ENCODE data around the gene NDC80. TPM values are rescaled to one million over a fixed set of nuclear protein-coding genes. Genes with fewer than 3 reads are reported as not detected.

NDC80 gene
- total RNA-seq, 4 donors from 2014 or later, result 0.57 to 2.2 (median 2.0) TPM; not detected in 1

DNA sequence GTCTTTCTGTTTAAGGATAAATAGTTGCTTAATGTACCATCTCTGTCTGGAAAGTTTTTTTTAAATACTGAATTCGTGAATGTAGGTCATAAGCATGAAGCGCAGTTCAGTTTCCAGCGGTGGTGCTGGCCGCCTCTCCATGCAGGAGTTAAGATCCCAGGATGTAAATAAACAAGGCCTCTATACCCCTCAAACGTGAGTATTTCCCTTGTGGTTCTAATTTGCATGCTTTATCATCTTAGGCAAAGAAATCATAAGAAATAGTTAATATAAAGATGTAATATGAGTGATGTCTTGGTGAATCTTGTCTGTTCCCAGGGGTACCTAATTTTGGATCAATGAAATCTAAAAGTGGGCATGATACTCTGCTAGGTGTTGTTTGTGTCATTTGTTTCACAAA is 1.5 kb downstream of the NDC80 start:
- TF ChIP-seq, protein P1, sequence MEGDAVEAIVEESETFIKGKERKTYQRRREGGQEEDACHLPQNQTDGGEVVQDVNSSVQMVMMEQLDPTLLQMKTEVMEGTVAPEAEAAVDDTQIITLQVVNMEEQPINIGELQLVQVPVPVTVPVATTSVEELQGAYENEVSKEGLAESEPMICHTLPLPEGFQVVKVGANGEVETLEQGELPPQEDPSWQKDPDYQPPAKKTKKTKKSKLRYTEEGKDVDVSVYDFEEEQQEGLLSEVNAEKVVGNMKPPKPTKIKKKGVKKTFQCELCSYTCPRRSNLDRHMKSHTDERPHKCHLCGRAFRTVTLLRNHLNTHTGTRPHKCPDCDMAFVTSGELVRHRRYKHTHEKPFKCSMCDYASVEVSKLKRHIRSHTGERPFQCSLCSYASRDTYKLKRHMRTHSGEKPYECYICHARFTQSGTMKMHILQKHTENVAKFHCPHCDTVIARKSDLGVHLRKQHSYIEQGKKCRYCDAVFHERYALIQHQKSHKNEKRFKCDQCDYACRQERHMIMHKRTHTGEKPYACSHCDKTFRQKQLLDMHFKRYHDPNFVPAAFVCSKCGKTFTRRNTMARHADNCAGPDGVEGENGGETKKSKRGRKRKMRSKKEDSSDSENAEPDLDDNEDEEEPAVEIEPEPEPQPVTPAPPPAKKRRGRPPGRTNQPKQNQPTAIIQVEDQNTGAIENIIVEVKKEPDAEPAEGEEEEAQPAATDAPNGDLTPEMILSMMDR (IDR thresholded peaks at IDR 0.05; ENCODE audit: low read depth), result no peak

DNA sequence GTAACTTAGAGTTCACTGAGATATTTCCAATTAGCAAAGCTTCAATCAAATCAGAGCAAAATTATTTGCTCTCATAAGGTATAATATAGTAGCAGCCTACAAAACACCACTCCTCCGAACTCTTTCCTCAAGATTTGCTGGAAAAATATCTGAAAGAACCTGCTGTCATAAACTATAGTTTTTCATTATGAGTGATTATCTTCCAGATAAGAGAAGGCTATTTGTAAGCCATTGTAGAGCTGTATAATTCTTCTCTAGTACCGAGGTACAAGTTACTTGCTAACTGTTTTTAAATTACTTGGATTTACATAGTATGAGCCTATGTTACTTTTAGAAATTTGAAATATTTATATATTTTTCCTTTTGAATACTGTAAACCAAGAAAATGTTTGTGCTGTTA is 2.1 kb downstream of the NDC80 start:
- TF ChIP-seq, protein P1 (IDR thresholded peaks at IDR 0.05; ENCODE audit: low read depth), result no peak

DNA sequence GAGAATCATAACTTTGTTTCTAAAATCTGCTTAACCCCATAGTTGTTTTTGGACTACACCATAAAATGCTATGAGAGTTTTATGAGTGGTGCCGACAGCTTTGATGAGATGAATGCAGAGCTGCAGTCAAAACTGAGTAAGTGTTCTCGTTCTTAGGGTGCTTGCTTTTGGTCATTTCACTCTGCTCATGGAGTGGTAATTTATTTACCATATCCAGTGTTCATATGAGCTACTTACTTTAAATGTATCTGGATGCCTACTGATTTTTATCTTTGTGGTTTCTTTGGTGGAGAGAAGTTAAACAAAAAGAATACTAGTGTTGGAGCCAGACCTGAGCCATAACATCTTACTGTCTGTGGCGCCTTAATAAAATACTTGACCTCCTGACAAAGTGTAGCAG is 16.4 kb downstream of the NDC80 start:
- TF ChIP-seq, protein P1 (IDR thresholded peaks at IDR 0.05; ENCODE audit: low read depth), result no peak

DNA sequence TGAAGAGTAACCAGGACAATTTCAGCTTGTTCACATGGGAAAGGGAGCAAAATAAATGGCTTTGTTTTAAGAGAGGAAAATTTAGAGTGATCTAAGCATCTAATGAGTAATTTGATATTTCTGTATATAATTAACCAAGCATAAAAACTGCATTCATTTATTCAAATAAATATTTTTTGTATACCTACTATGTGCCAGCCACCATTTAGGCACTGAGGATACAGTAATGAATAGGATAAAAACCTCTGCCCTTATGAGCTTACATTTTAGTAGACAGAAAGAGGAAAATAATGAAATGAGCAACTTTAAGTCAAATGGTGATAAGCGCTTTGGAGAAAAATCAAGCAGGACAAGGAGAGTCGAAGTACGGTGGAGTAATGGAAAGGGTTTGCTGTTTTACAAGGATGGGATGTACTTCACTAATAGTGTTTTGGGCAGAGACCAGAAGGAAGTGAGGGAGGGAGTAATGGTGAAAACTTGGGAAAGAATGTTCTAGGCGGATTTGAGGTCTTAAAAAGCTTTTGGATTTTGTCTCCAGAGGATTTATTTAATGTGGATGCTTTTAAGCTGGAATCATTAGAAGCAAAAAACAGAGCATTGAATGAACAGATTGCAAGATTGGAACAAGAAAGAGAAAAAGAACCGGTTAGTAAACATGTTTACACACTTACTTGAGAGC is 17.4 kb downstream of the NDC80 start:
- TF ChIP-seq, protein P1 (IDR thresholded peaks at IDR 0.05; ENCODE audit: low read depth), result no peak

DNA sequence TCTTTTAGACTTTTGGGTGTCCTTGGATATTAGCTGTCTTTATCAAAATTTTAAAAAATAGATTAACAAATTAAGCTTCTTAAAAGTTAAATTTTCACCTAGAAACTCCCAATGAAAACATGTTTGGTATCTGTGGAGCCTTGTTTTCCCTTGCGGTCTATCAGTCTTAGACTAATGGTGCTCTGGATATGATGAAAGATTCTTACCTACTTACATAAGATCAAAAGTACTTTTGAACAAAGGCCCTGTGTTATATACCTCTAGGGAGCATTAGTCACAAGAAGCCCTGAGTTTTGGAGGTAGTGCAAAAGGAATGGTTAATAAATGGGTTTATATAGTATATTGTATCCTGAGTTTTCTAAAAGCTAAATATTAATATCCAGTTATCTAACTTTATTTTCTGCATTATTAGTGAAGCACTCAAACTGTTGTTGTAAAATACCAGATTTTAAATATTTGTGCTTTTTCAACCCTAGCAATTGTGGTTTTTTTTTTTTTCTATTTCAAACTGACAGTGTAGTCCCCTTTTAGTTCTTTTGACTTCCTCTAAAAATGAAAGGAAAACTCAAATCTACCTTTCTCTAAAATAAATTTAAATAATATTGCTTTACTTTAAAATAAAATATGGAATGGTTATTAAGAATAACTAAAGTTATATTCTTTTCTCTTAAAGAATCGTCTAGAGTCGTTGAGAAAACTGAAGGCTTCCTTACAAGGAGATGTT is 18.1 kb downstream of the NDC80 start:
- TF ChIP-seq, protein P1 (IDR thresholded peaks at IDR 0.05; ENCODE audit: low read depth), result no peak

DNA sequence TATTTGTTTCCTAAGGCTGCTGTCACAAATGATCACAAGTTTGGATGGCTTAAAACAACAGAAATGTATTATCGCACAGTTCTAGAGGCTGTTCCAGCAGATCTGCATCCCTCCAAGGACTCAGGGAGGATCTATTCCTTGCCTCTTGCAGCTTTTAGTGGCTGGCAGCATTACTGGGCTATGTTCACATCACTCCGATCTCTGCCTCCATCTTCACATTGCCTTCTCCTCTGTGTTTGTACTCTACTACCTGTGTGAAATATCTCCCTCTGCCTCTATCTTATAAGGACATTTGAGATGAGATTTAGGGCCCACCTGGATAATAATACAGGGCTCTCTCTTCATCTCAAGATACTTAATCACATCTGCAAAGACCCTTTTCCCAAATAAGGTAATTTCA is 18.9 kb downstream of the NDC80 start:
- TF ChIP-seq, protein P1 (IDR thresholded peaks at IDR 0.05; ENCODE audit: low read depth), result no peak

DNA sequence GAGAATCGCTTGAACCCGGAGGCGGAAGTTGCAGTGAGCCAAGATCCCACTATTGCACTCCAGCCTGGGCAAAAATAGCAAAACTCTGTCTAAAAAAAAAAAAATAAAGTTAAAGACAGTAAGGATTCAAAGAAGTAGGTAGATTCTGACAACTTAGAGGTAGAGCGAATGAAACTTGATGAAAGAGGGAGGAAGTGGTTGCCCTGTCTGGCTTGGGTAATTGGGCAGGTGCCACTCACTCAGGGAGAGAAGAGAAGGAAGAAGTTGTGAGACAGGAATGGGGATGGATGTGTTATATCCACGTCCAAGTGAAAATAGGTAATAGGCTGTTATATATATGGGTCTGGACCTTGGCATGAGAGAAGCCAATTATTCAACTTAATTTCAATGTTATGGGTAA is 26.3 kb downstream of the NDC80 start:
- TF ChIP-seq, protein P1 (IDR thresholded peaks at IDR 0.05; ENCODE audit: low read depth), result no peak
